ENCODE measurements around the gene TXLNG. TPM values are rescaled to one million over a fixed set of nuclear protein-coding genes. Genes with fewer than 3 reads are reported as not detected.

The TXLNG gene
- total and polyA plus RNA-seq, 2 donors (not counting 1 experiment from before 2014, with no cell fraction given): 12.5 to 13.1 TPM

- no CpG with 5 or more reads among the region's 4 CpGs for WGBS (ENCODE audit: insufficient coverage)
- ATAC-seq (ENCODE audit: low read depth) (no peak), DNase-seq (no peak)
- H3K4me1 ChIP-seq (ENCODE audit: control insufficient read depth in 2 of 2, insufficient read depth in 2 of 2, low read length in 2 of 2): no peaks in the 10 kb centered on the region
- H3K9ac ChIP-seq (ENCODE audit: low read length): no peak overlapping the region
- POLR2A ChIA-PET: no interaction called here
- peaks cover 30% of the 10 kb centered on the region for H4K20me1 ChIP-seq (ENCODE audit: control insufficient read depth, insufficient read depth, low read length, poor library complexity, severe bottlenecking)
- CTCF ChIA-PET: no interaction called here
- intact Hi-C loops (cut with micrococcal nuclease): no loop called here
- H3K9me3 ChIP-seq (ENCODE audit: control extremely low read depth in 1 of 3, control insufficient read depth in 2 of 3, insufficient read depth in 1 of 3, low read length in 2 of 3): no peaks in the 10 kb centered on the region
- peaks cover 86% of the 10 kb centered on the region for H3K79me2 ChIP-seq (ENCODE audit: control insufficient read depth, insufficient read depth, low read length)
- H2AFZ ChIP-seq (ENCODE audit: insufficient read depth, low read depth, low read length, poor library complexity, severe bottlenecking): no peak overlapping the region
- no peaks in the 10 kb centered on the region for H3K27me3 ChIP-seq (replicated peaks in 1 of 4; ENCODE audit: control extremely low read depth in 1 of 4, control insufficient read depth in 3 of 4, insufficient read depth in 4 of 4, low read length in 3 of 4)
- H3K4me2 ChIP-seq (replicated peaks; ENCODE audit: low read depth, low read length, poor library complexity, severe bottlenecking): no peak overlapping the region
- no peak overlapping the region for H3K27ac Mint-ChIP-seq
- H3K27ac ChIP-seq (ENCODE audit: low read length in 2 of 2): no peak overlapping the region
- H3K27me3 Mint-ChIP-seq: no peaks in the 10 kb centered on the region
- H3K9me3 Mint-ChIP-seq (ENCODE audit: insufficient read depth): no peaks in the 10 kb centered on the region
- peaks cover 4% of the 10 kb centered on the region for H3K4me1 Mint-ChIP-seq
- TF ChIP-seq, protein P1, sequence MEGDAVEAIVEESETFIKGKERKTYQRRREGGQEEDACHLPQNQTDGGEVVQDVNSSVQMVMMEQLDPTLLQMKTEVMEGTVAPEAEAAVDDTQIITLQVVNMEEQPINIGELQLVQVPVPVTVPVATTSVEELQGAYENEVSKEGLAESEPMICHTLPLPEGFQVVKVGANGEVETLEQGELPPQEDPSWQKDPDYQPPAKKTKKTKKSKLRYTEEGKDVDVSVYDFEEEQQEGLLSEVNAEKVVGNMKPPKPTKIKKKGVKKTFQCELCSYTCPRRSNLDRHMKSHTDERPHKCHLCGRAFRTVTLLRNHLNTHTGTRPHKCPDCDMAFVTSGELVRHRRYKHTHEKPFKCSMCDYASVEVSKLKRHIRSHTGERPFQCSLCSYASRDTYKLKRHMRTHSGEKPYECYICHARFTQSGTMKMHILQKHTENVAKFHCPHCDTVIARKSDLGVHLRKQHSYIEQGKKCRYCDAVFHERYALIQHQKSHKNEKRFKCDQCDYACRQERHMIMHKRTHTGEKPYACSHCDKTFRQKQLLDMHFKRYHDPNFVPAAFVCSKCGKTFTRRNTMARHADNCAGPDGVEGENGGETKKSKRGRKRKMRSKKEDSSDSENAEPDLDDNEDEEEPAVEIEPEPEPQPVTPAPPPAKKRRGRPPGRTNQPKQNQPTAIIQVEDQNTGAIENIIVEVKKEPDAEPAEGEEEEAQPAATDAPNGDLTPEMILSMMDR (IDR thresholded peaks at IDR 0.05): no peak
- no peak for TF ChIP-seq EZH2 (IDR thresholded peaks at IDR 0.05; ENCODE audit: borderline replicate concordance, insufficient read depth, low read depth, low read length, poor library complexity, severe bottlenecking)
- no peak overlapping the region for H3K4me3 ChIP-seq (ENCODE audit: control extremely low read depth in 1 of 5, extremely low read depth in 1 of 5, insufficient read depth in 1 of 5, low read depth in 2 of 5, low read length in 4 of 5)
- peaks cover 0 to 8% of the 10 kb centered on the region in 2 experiments for H3K36me3 ChIP-seq (replicated peaks in 1 of 2; ENCODE audit: control extremely low read depth in 1 of 2, control insufficient read depth in 1 of 2, extremely low read depth in 1 of 2, insufficient read depth in 2 of 2, low read length in 1 of 2)
- no peak overlapping the region for H3K4me3 Mint-ChIP-seq
Measured at GRCh38 chrX:16797841-16798240, 11.6 kb downstream of the TXLNG start.

DNA sequence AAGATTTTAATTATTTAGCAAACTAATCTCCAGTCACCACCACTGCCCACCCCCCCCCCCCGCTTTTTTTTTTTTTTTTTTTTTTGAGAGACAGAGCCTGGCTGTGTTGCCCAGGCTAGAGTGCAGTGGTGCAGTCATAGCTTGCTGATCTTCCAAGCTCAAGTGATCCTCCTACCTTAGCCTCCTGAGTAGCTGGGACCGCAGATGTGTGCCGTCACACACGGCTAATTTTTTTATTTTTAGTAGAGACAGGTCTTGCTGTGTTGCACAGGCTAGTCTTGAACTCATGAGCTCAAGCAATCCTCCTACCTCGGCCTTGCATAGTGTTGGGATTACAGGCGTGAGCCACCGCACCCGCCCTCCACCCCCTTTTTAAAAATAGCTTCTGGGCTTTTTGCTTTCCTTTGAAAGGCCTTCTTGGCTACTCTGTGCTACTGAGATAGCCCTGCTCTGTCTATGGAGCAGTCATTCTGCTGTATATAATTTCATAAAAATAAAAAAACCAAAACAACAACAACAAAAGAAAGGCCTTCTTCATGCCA lies 18.7 kb downstream of the TXLNG start:
- H3K4me3 Mint-ChIP-seq: no peak overlapping the region
- Histone ChIP-seq H3K4me3 (ENCODE audit: control extremely low read depth in 1 of 5, extremely low read depth in 1 of 5, insufficient read depth in 1 of 5, low read depth in 2 of 5, low read length in 4 of 5) (no peak overlapping the region), H2AFZ (ENCODE audit: insufficient read depth, low read depth, low read length, poor library complexity, severe bottlenecking) (no peak overlapping the region), H3K27me3 (replicated peaks in 1 of 4; ENCODE audit: control extremely low read depth in 1 of 4, control insufficient read depth in 3 of 4, insufficient read depth in 4 of 4, low read length in 3 of 4) (no peaks in the 10 kb centered on the region), H3K27ac (ENCODE audit: low read length in 2 of 2) (no peak overlapping the region), H3K36me3 (replicated peaks in 1 of 2; ENCODE audit: control extremely low read depth in 1 of 2, control insufficient read depth in 1 of 2, extremely low read depth in 1 of 2, insufficient read depth in 2 of 2, low read length in 1 of 2) (no peaks in the 10 kb centered on the region), H3K4me1 (ENCODE audit: control insufficient read depth in 2 of 2, insufficient read depth in 2 of 2, low read length in 2 of 2) (peaks cover 4 to 6% of the 10 kb centered on the region in 2 donors), H4K20me1 (ENCODE audit: control insufficient read depth, insufficient read depth, low read length, poor library complexity, severe bottlenecking) (peaks cover 12% of the 10 kb centered on the region), H3K79me2 (ENCODE audit: control insufficient read depth, insufficient read depth, low read length) (peaks cover 52% of the 10 kb centered on the region), H3K4me2 (replicated peaks; ENCODE audit: low read depth, low read length, poor library complexity, severe bottlenecking) (no peak overlapping the region), H3K9ac (ENCODE audit: low read length) (no peak overlapping the region), H3K9me3 (ENCODE audit: control extremely low read depth in 1 of 3, control insufficient read depth in 2 of 3, insufficient read depth in 1 of 3, low read length in 2 of 3) (no peaks in the 10 kb centered on the region)
- no peaks in the 10 kb centered on the region for H3K9me3 Mint-ChIP-seq (ENCODE audit: insufficient read depth)
- H3K4me1 Mint-ChIP-seq: peaks cover 27% of the 10 kb centered on the region
- DNase-seq: no peak
- TF ChIP-seq EZH2 (IDR thresholded peaks at IDR 0.05; ENCODE audit: borderline replicate concordance, insufficient read depth, low read depth, low read length, poor library complexity, severe bottlenecking): no peak
- TF ChIP-seq, protein P1 (IDR thresholded peaks at IDR 0.05): no peak
- ATAC-seq (ENCODE audit: low read depth): no peak
- no peaks in the 10 kb centered on the region for H3K27me3 Mint-ChIP-seq
- intact Hi-C loops (cut with micrococcal nuclease): no loop called here
- WGBS (ENCODE audit: insufficient coverage): 80% methylated on average over 2 of the region's 8 CpGs
- ChIA-PET POLR2A (no interaction called here), CTCF (no interaction called here)
- no peak overlapping the region for H3K27ac Mint-ChIP-seq

Measured in B cell (primary cell).